ENCODE data around the gene NRXN3. TPM values are rescaled to one million over a fixed set of nuclear protein-coding genes. Genes with fewer than 3 reads are reported as not detected.

The NRXN3 gene
- total and polyA plus RNA-seq, 8 donors: 0.53 to 2.5 (median 1.5) TPM

GRCh38 chr14:79562185-79562584 lies 1392.0 kb downstream of the NRXN3 start:
- FAIRE-seq (no peak), ATAC-seq (no peak), DNase-seq (no peak)
- Histone ChIP-seq H3K27ac (no peak overlapping the region), H3K4me1 (no peaks in the 10 kb centered on the region), H3K9me3 (no peaks in the 10 kb centered on the region), H3K4me3 (no peak overlapping the region), H3K36me3 (no peaks in the 10 kb centered on the region), H3K27me3 (no peaks in the 10 kb centered on the region)
- 86 to 91% methylated on average over 3 of the region's 3 CpGs for WGBS, 2 donors
- intact Hi-C loops (cut with DNase I): no loop called here
- no peak for TF ChIP-seq CTCF (IDR thresholded peaks at IDR 0.05)

DNA sequence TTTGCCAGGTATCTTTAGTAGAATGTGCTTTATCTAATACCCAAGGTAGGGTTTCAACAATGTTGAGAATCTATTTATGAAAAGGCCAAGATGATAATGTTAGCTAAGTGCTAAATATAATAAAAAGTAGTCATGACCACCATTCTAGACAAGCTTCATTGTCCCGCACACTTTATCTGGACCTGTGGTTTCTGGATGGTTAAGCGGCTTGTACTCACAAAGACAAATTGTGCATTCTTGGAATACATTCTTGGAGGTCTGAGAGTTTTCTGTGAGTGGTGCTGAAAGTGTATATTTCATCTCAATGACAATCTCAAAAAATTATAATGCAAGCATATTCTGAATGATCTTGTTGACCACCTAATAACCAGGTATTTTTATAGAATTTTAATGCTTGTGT lies 1394.2 kb downstream of the NRXN3 start:
- ATAC-seq: no peak
- H3K9me3 ChIP-seq: no peaks in the 10 kb centered on the region
- H3K4me1 ChIP-seq: no peaks in the 10 kb centered on the region
- TF ChIP-seq CTCF (IDR thresholded peaks at IDR 0.05): no peak
- H3K27ac ChIP-seq: no peak overlapping the region
- H3K4me3 ChIP-seq: no peak overlapping the region
- WGBS, 2 donors: 96 to 97% methylated on average over 2 of the region's 2 CpGs
- no peaks in the 10 kb centered on the region for H3K36me3 ChIP-seq
- no peak for DNase-seq
- no peak for FAIRE-seq
- no peaks in the 10 kb centered on the region for H3K27me3 ChIP-seq
- intact Hi-C loops (cut with DNase I): no loop called here

- no peaks in the 10 kb centered on the region for H3K27me3 ChIP-seq
- TF ChIP-seq CTCF (IDR thresholded peaks at IDR 0.05): no peak
- intact Hi-C loops (cut with DNase I): no loop called here
- H3K9me3 ChIP-seq: no peaks in the 10 kb centered on the region
- ATAC-seq (no peak), DNase-seq (no peak), FAIRE-seq (no peak)
- WGBS, 2 donors: 81 to 86% methylated on average over 5 of the region's 5 CpGs
- no peaks in the 10 kb centered on the region for H3K36me3 ChIP-seq
- no peak overlapping the region for H3K4me3 ChIP-seq
- no peaks in the 10 kb centered on the region for H3K4me1 ChIP-seq
- no peak overlapping the region for H3K27ac ChIP-seq
Measured at GRCh38 chr14:79567306-79567705, 1397.1 kb downstream of the NRXN3 start.

DNA sequence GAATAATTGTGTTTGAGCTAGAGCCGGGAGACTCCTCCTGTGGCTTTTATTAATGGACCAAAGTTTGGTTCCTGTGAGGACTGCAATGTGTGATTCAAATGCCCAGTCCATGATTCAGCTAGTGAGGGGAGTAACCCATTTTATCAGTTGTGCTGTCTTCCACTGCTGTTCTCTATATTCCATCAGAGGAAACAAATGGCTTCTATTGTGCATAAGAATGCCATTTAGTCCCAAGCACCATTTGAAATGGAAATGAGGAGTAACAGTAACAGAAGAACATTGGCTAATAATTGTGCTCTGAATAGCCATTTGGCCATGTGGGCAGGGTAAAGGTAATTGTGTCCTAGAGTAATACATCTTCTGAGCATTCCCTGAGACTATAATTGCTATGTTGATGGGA lies 1398.4 kb downstream of the NRXN3 start:
- no peaks in the 10 kb centered on the region for H3K27me3 ChIP-seq
- intact Hi-C loops (cut with DNase I): no loop called here
- no peak for ATAC-seq
- H3K4me1 ChIP-seq: no peaks in the 10 kb centered on the region
- WGBS, 2 donors: 82 to 100% methylated on average over 1 of the region's 1 CpG
- no peaks in the 10 kb centered on the region for H3K9me3 ChIP-seq
- no peak for TF ChIP-seq CTCF (IDR thresholded peaks at IDR 0.05)
- FAIRE-seq: no peak
- DNase-seq: no peak
- H3K36me3 ChIP-seq: no peaks in the 10 kb centered on the region
- no peak overlapping the region for H3K27ac ChIP-seq
- H3K4me3 ChIP-seq: no peak overlapping the region

- DNase-seq (no peak), FAIRE-seq (no peak), ATAC-seq (no peak)
- no peaks in the 10 kb centered on the region for H3K27me3 ChIP-seq
- no peak overlapping the region for H3K4me3 ChIP-seq
- 83 to 93% methylated on average over 2 of the region's 2 CpGs for whole genome bisulfite sequencing, 2 donors
- intact Hi-C loops (cut with DNase I): no loop called here
- H3K36me3 ChIP-seq: no peaks in the 10 kb centered on the region
- no peak for TF ChIP-seq CTCF (IDR thresholded peaks at IDR 0.05)
- H3K4me1 ChIP-seq: no peaks in the 10 kb centered on the region
- H3K27ac ChIP-seq: no peak overlapping the region
- no peaks in the 10 kb centered on the region for H3K9me3 ChIP-seq
Measured at GRCh38 chr14:79569072-79569471, 1398.9 kb downstream of the NRXN3 start.

Data from pancreas (tissue), 10 donors.